HG03095 (cell line): ENCODE data around the gene DMRTC2.

ENCODE experiments used
- ATAC-seq: cut with Tn5 transposase; IDR thresholded peaks from one replicate; pipeline ENCODE4 v1.9.1; 2021; ENCODE audit warnings: moderate library complexity; ENCODE audit not compliant: unreplicated experiment

Gene DMRTC2

GRCh38 chr19:41845001-41845050, at the start of gene DMRTC2:
Gene DMRTC2, plus strand, starts transcription at chr19:41845042. Its CDS starts 2,387 bp downstream, at chr19:41847429.
- no peak for ATAC-seq

- no peak for ATAC-seq
Observed at GRCh38 chr19:41796362-41796761, 48.5 kb upstream of the DMRTC2 start, which contains the start of gene CEACAM3. Gene CEACAM3, plus strand, starts transcription at chr19:41796587. Its CDS starts 91 bp downstream, at chr19:41796678.

- ATAC-seq, result no peak
Observed at GRCh38 chr19:41796901-41797300, 47.9 kb upstream of the DMRTC2 start.

GRCh38 chr19:41799444-41800000, 45.3 kb upstream of the DMRTC2 start:
- no peak for ATAC-seq

GRCh38 chr19:41801031-41801430, 43.8 kb upstream of the DMRTC2 start:
- ATAC-seq, result no peak

GRCh38 chr19:41801792-41802211, 43.0 kb upstream of the DMRTC2 start:
- no peak for ATAC-seq

- ATAC-seq, result no peak
Observed at GRCh38 chr19:41802770-41803169, 42.1 kb upstream of the DMRTC2 start.

- ATAC-seq, result no peak
Observed at GRCh38 chr19:41804336-41804735, 40.5 kb upstream of the DMRTC2 start.

GRCh38 chr19:41807176-41807575, 37.7 kb upstream of the DMRTC2 start:
- no peak for ATAC-seq

GRCh38 chr19:41808663-41809566, 35.9 kb upstream of the DMRTC2 start:
- ATAC-seq, result no peak

GRCh38 chr19:41810301-41810700, 34.5 kb upstream of the DMRTC2 start:
- ATAC-seq, result no peak

GRCh38 chr19:41811036-41811435, 33.8 kb upstream of the DMRTC2 start:
- ATAC-seq, result no peak

- no peak for ATAC-seq
Observed at GRCh38 chr19:41811981-41812380, 32.9 kb upstream of the DMRTC2 start.

- ATAC-seq, result no peak
Observed at GRCh38 chr19:41813911-41814310, 30.9 kb upstream of the DMRTC2 start.

GRCh38 chr19:41815301-41815700, 29.5 kb upstream of the DMRTC2 start:
- ATAC-seq, result no peak

- ATAC-seq, result no peak
Observed at GRCh38 chr19:41816761-41817160, 28.1 kb upstream of the DMRTC2 start.

- ATAC-seq, result no peak
Observed at GRCh38 chr19:41821003-41821735, 23.7 kb upstream of the DMRTC2 start.

- no peak for ATAC-seq
Observed at GRCh38 chr19:41837981-41838708, 6.7 kb upstream of the DMRTC2 start.

GRCh38 chr19:41839211-41839610, 5.6 kb upstream of the DMRTC2 start:
- no peak for ATAC-seq

- no peak for ATAC-seq
Observed at GRCh38 chr19:41843371-41843770, 1.5 kb upstream of the DMRTC2 start.

GRCh38 chr19:41844601-41845000, 241 bp upstream of the DMRTC2 start, which contains the start of gene LYPD4:
Gene LYPD4, minus strand, starts transcription at chr19:41844683. Its CDS starts 5,398 bp downstream, at chr19:41839285.
- no peak for ATAC-seq
